GM21723 (cell line): ENCODE data around the gene SPATA6.
"Not testable (repeated sequence)": the region's sequence is repeated elsewhere in the genome, so short reads cannot be mapped to it uniquely, and the experiment has no call there.

Source experiments
- ATAC-seq: cut with Tn5 transposase; IDR thresholded peaks from one replicate; pipeline ENCODE4 v1.9.1; 2021; ENCODE audit warnings: mild to moderate bottlenecking, moderate library complexity; ENCODE audit not compliant: unreplicated experiment

Gene SPATA6

DNA sequence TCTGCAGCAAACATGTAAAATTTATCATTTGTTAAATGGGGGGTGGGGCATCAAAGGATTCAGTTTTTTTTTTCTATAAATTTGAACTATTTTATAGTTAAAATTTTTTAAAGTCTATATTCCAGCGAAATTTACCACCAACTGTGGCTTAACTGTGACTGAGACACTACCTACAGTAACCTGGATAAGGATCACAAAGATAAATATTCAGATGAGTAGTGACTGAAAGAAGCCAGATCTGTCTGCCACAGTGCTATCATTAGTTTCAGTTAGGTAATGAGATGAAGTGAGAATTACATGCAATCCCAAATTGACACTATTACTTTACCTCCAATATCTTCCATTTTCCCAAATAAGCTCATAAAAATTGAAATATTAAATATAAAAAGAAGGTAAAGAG is 5.4 kb downstream of the SPATA6 start:
- no peak for ATAC-seq

DNA sequence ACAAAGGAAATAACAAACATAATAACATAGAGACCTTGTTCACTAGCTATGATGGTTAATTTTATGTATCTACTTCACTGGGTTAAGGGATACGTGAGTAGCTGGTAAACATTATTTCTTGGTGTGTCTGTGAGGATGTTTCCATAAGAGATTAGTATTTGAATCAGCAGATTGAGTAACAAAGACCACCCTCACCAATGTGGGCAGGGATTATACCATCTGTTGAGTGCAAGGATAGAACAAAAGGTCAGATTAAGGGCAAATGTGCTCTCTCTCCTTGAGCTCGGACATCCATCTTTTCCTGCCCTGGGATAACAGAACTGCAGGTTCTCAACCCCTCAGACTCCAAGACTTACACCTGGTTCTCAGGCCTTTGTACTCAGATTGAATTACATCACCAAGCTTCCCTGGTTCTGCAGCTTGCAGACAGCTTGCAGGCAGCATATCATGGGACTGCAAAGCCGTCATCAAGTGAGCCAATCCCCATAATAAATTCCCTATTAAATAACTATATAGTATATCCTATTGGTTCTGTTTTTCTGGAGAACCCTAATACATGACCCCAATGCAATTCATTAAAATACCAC is 9.2 kb downstream of the SPATA6 start:
- ATAC-seq = no peak

DNA sequence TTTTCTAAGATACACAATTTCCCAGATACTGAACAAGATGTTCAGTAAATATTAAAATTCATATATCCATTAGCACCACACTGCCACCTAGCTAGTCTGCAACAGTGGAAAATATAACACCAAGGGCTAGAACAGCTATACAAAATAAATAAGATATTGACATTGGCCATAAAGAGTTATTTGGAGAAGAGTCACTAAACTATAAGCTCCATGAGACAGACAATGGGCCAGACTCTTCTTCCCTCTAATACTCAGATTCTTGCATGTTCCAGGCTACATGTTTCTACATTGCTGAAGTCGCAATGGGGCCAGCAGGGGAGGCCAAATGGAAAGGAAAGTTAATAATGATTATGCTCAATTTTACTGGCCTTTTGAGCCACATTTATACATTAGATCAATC is 21.5 kb downstream of the SPATA6 start:
- ATAC-seq = no peak

DNA sequence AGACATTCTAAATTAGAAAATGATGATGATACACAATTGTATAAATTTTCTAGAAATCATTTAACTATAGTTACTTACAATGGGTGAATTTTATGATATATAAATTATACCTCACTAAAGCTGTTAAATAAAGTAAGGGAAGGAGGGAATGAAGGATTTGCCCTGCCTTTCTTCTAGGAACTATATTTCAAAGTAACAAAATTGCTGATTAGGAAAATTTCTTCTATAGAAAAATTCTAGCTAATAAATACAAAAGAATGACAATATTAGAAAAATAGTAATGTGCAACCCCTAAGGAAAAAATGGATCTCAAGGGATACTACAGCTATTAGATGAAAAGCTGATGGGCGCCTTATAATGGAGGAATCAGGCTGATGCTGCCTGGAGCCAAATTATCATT is 23.1 kb downstream of the SPATA6 start:
- ATAC-seq = no peak

DNA sequence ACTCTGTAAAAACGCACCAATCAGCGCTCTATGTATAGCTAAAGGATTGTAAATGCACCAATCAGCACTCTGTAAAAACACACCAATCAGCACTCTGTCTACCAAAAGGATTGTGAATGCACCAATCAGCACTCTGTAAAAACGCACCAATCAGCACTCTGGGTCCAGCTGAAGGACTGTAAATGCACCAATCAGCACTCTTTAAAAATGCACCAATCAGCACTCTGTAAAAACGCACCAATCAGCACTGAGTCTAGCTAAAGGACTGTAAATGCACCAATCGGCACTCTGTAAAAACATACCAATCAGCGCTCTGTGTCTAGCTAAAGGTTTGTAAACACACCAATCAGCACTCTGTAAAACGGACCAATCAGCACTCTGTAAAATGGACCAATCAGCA is 27.8 kb downstream of the SPATA6 start:
- ATAC-seq = not testable (repeated sequence)

DNA sequence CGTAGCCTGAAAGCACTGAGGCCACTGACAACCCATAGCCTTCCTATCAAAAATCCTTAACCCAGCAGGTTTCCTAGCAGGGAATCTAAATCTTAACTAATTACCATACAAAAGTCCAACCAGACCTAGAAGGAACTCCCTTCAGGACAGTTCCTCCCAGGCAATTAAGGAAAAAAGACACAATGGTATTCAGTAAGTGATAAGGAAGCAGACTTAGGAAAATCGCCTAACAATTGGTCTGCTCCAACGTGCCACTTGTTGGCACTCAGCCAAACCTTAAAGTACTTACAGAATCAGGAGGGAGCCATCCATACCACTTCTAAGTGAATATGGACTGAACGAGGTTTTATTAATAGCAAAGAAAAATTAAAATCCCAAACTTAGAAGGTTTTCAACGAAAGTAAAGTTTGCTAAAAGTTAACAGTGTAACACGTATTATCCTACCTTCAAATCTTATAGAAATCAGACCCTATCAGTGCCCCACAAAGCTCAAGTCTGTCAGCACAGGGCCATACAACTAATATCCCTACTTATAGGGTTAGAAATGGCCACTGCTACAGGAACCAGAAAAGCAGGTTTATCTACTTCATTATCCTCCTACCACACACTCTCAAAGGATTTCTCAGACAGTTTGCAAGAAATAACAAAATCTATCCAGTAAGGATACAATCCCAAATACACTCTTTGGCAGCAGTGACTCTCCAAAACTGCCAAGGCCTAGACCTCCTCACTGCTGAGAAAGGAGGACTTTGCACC is 29.0 kb downstream of the SPATA6 start:
- ATAC-seq = no peak

DNA sequence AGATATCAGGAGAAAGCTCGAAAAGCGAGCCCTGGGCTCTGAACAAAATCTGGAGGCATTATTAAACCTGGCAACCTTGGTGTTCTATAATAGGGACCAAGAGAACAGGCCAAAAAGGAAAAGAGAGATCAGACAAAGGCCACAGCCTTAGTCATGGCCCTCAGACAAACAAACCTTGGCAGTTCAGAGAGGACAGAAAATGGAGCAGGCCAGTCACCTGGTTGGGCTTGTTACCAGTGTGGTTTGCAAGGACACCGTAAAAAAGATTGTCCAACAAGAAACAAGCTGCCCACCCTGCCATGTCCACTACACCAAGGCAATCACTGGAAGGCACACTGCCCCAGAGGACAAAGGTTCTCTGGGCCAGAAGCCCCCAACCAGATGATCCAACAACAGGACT is 31.2 kb downstream of the SPATA6 start:
- ATAC-seq = not testable (repeated sequence)

DNA sequence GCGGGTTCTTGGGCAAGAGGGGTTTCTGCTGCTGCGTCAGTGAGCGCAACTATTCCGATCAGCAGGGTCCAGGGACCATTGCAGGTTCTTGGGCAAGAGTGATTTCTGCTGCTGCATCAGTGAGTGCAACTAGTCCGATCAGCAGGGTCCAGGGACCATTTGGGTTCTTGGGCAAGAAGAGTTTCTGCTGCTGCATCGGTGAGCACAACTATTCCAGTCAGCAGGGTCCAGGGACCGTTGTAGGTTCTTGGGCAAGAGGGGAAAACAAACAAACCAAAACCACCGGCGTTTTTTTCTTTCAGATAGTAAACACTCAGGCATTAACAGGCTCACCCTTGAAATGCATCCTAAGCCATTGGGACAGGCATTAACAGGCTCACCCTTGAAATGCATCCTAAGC is 32.6 kb downstream of the SPATA6 start:
- ATAC-seq = no peak

DNA sequence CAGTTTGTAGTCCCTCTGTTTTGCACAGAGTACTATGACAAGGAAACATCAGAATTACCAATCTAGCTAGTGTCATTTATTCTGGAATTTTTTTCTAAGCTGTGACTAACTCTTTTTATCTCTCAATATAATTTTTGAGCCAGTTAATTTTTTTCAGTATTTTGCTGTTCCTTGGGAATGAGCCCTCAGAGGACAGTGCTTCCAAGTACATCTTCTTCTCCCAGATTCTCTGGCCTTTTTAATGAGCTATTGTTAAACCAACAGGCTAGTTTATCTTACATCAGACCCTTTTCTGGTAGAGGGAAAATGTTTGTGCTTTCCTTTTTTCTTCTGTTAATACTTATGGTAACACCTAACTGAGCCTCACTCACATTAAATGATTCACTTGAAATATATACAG is 34.6 kb downstream of the SPATA6 start:
- ATAC-seq = not testable (repeated sequence)

DNA sequence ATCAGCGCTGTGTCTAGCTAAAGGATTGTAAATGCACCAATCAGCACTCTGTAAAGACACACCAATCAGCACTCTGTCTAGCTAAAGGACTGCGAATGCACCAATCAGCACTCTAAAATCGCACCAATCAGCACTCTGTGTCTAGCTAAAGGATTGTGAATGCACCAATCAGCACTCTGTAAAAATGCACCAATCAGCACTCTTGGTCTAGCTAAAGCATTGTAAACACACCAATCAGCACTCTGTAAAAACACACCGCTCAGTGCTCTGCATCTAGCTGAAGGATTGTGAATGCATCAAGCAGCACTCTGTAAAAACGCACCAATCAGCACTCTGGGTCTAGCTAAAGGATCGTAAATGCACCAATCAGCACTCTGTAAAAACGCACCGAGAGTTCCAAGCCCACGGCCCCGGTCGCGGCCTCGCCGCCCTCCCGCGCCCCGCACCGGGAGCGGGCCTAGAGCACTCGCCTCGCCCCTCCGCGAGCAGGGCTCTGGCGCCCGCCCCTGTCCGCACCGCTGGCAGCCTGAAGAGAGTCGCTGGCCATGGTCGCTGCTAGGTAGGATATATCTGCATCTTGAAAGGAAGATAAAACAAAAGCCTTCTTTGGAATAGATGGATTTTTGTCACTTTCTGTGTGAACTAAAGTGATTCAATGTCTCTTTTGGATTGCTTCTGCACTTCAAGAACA is 36.5 kb downstream of the SPATA6 start:
- ATAC-seq = not testable (repeated sequence)

DNA sequence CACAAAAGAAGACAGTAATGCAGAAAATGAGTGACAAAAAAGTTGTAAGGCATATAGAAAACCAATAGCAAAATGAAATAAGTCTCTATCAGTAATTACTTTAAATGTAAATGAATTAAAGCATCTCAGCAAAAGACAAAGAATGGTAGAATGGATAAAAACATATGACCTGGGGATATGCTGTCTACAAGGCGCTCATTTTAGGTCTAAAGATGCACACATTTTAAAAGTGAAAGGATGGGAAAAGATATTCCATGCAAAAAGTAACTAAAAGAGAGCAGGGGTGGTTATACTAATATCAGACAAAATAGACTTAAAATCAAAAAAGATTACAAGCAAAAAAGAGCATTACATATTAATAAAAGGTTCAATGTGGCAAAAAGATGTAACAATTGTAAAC is 41.2 kb downstream of the SPATA6 start:
- ATAC-seq = no peak

DNA sequence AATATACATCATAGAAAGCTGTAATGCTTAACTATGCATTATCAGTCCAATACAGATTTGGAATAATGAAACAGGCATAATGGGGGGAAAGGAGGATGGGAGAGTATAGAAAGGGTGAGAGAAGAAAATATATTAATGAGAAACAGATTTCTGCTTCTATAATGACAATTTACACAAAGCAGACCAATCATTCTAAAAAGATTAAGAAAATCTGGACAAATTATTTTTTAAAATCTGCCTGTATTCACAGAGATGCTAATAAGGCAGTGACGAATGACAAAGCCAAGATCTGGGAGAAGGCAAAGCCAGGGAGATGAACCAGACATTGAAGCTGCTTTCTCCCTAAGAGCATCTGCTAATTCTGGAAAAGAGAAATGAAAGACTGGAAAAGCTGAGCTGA is 50.0 kb downstream of the SPATA6 start:
- no peak for ATAC-seq

DNA sequence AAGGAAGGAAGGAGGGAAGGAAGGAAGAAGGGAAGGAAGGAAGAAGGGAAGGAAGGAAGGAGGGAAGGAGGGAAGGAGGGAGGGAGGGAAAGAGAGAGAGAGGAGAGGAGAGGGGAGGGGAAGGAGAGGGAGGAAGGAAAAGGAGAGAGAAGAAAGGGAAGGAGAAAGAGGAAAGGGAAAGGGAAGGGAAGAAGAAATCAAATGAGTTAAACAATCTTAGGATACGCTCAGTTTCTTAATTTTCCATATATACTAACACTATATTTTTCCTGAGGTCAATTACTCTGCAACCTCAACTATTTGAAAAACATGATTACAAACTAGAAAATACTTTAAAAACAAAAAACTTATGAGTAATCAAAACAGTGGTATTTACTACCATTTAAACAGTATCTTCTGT is 53.3 kb downstream of the SPATA6 start:
- no peak for ATAC-seq

DNA sequence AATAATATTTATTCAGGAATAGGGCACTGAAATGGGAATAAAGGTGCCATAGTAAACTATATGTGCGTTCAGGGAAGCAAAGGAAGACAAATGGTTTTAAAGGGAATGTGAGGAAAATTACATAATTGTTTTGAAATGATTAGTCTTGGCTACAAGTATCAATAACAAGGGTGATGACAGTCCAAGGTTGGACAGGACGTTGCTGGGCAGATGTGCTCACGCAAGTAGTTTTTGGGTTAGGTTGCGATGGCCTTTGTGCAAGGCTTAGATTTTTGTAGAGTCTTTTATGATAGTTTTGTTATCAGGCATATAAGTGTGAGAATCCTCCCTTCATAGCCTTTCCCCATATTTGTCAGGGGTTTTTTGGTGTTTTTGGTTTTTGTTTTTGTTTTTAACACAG is 57.0 kb downstream of the SPATA6 start:
- ATAC-seq = no peak

DNA sequence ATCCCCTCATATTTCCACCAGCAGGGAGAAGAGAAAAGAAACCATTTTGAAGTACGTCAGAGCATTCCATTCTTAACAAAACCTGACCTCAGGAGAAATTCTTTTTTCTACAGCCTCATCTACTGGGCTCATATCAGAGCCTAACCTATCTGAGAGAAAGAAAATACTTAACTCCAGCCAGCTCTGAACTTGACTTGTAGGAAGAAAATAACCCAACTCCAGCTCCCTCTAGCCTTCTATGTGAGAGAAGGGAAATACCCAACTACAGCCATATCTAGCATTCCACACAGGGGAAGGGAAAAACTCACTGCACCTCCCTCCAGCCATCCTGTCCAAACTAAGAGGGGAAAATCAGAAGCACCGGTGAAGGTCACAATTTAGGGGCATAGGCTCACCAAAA is 57.7 kb downstream of the SPATA6 start:
- no peak for ATAC-seq

DNA sequence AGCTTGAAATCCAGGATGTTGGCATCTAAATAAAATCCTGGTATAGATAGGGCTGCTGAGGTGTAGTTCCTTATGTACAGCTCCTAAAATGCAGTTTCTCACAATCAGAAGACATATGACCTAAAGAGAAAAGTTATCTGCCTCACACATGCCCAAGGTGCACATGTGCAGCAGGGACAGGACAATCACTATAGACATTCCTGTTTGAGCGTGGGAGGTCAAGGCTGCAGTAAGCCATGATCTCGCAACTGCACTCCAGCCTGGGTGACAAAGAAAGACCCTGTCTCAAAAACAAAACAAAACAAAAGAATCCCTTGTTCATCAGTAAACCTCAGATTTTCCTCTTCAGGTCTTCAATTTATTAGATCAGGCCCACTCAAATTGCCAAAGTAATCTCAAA is 66.1 kb downstream of the SPATA6 start:
- no peak for ATAC-seq

DNA sequence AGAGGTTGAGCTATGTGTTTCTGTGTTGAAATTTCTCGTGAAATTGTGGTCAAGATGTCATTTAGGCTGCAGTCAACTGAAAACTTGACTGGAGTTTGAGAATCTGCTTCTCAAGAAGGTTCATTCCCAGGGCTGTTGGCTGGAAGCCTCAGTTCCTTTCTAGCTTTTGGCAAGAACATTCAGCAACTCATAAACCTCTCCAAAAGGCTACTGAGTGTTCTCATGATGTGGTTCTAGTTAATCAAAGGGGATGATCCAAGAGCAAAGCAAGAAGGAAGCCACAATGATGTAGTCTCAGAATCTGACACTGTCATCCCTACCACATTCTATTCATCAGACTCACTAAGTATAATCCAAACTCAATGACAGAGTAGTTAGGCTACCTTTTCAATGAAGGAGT is 66.6 kb downstream of the SPATA6 start:
- no peak for ATAC-seq

DNA sequence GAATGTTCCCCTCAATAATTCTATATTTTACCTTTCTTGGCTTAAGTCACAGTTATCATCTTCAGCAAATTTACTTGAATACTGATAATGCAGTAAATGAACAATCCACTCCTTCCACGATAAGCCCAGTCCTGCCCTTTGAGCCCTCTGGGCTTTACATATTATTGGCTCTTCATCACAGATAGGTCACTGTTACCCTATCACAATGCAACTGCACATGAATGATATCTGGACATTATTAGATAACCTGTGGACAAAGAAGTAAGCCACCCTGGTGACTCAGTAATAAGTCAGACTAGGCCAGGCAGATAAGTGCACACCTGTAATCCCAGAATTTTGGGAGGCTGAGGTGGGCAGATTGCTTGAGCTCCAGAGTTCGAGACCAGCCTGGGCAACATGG is 69.4 kb downstream of the SPATA6 start:
- ATAC-seq = no peak

DNA sequence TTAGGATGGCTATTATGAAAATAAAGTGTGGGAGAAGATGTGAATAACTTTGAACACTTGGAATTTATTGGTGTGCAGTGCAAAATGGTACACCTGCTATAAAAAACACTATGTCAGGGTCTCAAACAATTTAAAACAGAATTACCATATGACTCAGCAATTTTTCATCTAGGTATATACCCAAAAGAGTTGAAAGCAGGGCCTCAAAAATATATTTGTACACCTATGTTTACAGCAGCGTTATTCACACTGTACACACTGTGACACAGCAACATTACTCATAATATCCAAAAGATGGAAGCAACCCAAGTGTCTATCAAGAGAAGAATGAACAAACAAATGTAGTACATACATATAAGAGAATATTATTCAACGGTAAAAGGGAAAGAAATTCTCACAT is 75.8 kb downstream of the SPATA6 start:
- ATAC-seq = no peak

DNA sequence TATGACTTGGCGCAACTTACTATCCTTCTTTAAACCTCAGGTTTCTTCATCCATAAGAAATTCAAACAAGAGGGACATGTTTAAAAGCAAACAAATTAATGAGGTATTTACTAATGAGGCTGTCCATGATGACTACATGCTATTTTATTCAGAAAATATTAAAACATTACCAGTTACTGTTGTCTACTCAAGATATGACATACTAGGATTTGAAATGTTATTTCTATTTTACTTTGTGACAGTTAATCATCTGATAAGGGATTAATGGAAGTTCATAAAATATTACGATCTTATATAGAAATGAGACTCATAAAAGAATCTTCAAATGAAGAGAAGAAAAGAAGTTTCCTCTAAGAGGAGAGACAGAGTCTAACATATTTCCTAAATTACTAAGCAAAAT is 80.1 kb downstream of the SPATA6 start:
- no peak for ATAC-seq

DNA sequence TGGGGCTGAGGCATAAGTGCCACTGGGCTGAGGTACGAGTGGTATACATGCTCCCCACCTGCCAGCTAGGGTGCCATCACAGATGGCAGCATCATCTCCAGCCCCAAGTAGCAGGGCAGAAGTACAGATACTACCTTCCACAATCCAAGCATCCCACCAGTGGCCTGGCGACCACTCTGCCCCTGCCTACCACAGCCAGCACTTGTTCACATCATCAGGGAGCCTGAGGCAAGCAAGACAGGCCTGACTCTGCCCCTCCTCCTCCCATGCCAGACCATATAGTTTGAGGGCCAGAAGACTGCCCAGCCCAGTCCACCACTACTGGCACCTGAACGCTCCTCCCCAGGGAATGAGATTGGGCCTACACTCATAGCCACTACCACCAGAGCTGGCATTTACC is 84.6 kb downstream of the SPATA6 start:
- no peak for ATAC-seq

DNA sequence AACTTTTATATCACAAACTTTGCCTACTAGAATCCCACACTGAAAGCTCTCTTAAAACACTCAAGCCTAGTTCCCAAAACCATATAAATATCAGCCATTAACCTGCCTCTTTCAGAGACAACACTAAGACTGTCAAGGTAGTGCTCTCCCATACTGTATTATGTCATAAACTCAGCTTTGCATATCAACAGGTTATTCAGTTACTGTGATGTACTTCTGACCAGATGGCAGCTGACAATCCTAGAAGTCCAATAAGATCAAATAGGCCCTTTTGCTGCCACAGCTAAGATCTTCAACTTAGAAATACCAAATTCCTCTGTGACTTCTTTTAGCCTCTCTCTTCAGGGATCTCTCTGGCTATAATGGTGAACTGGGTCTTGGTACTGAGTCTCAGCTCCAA is 97.2 kb downstream of the SPATA6 start:
- no peak for ATAC-seq
